ENCODE measurements around the gene ARMC9.

ARMC9 gene

DNA sequence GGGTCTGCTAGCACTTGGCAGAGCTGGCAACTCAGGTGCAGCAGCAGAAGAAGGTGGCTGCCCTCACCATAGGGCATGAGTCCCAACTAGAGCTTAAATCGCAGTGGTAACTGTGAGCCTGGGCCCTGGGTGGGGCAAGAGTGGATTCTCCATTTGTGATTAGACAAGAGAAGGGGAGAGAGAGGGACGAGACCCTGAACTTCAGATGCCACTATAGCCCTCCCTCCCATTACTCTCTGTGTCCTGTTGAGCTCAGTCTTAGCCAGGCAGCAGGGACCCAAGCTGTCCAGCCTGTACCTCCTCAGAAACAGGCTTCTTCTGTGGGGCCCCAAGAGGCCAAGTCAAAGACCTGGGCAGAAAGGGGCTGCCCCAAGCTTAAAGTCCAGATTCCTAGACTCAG is 127.4 kb downstream of the ARMC9 start:
- no peak overlapping the region for H3K9ac ChIP-seq (ENCODE audit: low read depth, low read length)
- H3K9me3 ChIP-seq (ENCODE audit: control insufficient read depth, insufficient read depth, low read length), result no peaks in the 10 kb centered on the region
- no peaks in the 10 kb centered on the region for H3K36me3 ChIP-seq (ENCODE audit: insufficient read depth, low read length)
- peaks cover 9% of the 10 kb centered on the region; the same call in 1 of the 2 replicates for H3K4me1 ChIP-seq (ENCODE audit: insufficient read depth, low read length)

GRCh38 chr2:231326404-231326803 is 128.0 kb downstream of the ARMC9 start:
- no peaks in the 10 kb centered on the region for H3K9me3 ChIP-seq (ENCODE audit: control insufficient read depth, insufficient read depth, low read length)

DNA sequence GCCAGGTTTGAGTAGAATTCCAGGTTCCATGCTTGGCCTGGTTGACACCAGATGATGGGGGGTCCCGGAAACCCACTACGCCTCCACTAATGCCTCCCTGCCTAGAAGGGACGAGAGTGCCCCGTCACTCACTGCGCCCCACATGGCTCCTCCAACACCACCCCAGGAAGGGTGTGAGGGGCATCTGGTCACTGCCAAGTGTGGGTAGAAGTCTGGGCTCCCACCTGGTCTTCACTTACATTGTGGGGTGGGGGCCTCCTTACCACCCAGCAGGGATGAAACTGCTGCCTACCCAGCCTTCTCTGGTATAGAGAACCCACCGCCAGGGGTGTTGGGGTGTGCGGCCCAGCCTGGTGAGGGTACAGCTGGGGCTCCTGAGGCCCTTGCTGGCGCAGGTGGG is 131.9 kb downstream of the ARMC9 start:
- Histone ChIP-seq H3K36me3 (ENCODE audit: insufficient read depth, low read length) (peaks cover 3% of the 10 kb centered on the region; the same call in 1 of the 2 replicates), H3K9ac (ENCODE audit: low read depth, low read length) (no peak overlapping the region), H3K9me3 (ENCODE audit: control insufficient read depth, insufficient read depth, low read length) (no peaks in the 10 kb centered on the region), H3K4me1 (ENCODE audit: insufficient read depth, low read length) (no peaks in the 10 kb centered on the region; the same call in 1 of the 2 replicates)

More at GRCh38 chr2:231326404-231326803, 128.0 kb downstream of the ARMC9 start:
- H3K36me3 ChIP-seq (ENCODE audit: insufficient read depth, low read length), result no peaks in the 10 kb centered on the region
- H3K9ac ChIP-seq (ENCODE audit: low read depth, low read length), result no peak overlapping the region
- H3K4me1 ChIP-seq (ENCODE audit: insufficient read depth, low read length), result peaks cover 9% of the 10 kb centered on the region; the same call in 1 of the 2 replicates

- Histone ChIP-seq H3K9me3 (ENCODE audit: control insufficient read depth, insufficient read depth, low read length) (no peaks in the 10 kb centered on the region), H3K4me1 (ENCODE audit: insufficient read depth, low read length) (no peaks in the 10 kb centered on the region; the same call in 1 of the 2 replicates), H3K36me3 (ENCODE audit: insufficient read depth, low read length) (peaks cover 3% of the 10 kb centered on the region; the same call in 1 of the 2 replicates), H3K9ac (ENCODE audit: low read depth, low read length) (no peak overlapping the region)
Measured at GRCh38 chr2:231331533-231331932, 133.1 kb downstream of the ARMC9 start.

DNA sequence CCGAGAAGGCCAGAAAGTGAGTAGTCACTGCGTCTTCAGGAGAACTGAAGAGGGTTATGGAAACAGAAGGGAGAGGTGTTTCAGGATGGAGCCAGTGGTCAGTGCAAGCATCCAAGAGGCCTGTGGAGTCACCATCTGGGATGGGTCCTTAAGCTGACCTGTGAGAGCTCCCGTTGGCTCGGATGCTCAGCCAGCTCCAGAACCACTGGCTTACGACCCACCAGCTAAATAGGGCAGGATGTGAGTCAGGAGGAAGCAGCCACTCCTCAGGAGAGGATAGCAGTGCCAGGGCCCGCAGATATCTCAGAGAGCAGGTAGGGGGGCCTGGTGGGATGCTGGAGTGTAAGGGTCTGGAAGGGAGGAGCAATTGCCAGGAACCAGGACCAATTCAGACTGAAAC is 134.0 kb downstream of the ARMC9 start:
- Histone ChIP-seq H3K36me3 (ENCODE audit: insufficient read depth, low read length) (peaks cover 3% of the 10 kb centered on the region; the same call in 1 of the 2 replicates), H3K9ac (ENCODE audit: low read depth, low read length) (no peak overlapping the region), H3K9me3 (ENCODE audit: control insufficient read depth, insufficient read depth, low read length) (no peaks in the 10 kb centered on the region), H3K4me1 (ENCODE audit: insufficient read depth, low read length) (no peaks in the 10 kb centered on the region; the same call in 1 of the 2 replicates)

DNA sequence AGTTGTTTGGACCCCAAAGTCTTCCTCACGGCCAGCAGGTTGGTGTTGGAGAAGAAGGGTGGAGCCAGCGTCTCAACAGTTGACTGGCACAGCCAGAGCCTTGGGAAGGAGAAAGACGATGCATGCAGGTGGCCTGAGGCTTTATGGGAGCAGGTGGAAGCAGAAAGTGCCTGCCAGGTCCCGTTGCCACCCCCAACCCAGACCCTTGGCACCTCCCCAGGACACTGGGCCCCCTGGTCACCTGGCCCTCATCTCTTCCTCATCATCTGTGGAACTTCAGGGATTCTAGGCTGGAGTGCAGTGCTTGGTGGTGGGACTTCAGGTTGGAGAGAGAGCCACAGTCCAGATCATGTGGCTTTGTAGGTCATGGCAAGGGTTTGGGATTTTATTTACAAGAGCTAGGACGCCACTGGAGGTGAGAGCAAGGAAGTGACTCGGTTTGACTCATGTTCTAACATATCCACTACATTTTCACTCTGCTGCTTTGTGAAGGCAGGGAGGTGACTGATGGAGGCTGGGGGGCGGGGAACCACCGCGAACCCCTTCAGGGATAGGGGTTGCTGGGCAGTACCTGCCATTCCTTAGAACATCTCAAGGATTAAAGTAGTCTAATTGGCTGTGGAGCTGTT is 134.6 kb downstream of the ARMC9 start:
- no peaks in the 10 kb centered on the region; the same call in 1 of the 2 replicates for H3K4me1 ChIP-seq (ENCODE audit: insufficient read depth, low read length)
- H3K9ac ChIP-seq (ENCODE audit: low read depth, low read length), result no peak overlapping the region
- no peaks in the 10 kb centered on the region for H3K9me3 ChIP-seq (ENCODE audit: control insufficient read depth, insufficient read depth, low read length)
- H3K36me3 ChIP-seq (ENCODE audit: insufficient read depth, low read length), result peaks cover 3% of the 10 kb centered on the region; the same call in 1 of the 2 replicates

GRCh38 chr2:231334179-231334930 is 135.9 kb downstream of the ARMC9 start:
- Histone ChIP-seq H3K9ac (ENCODE audit: low read depth, low read length) (no peak overlapping the region), H3K9me3 (ENCODE audit: control insufficient read depth, insufficient read depth, low read length) (no peaks in the 10 kb centered on the region), H3K36me3 (ENCODE audit: insufficient read depth, low read length) (peaks cover 3% of the 10 kb centered on the region; the same call in 1 of the 2 replicates), H3K4me1 (ENCODE audit: insufficient read depth, low read length) (no peaks in the 10 kb centered on the region; the same call in 1 of the 2 replicates)

GRCh38 chr2:231334981-231335380 is 136.6 kb downstream of the ARMC9 start:
- Histone ChIP-seq H3K36me3 (ENCODE audit: insufficient read depth, low read length) (peaks cover 3% of the 10 kb centered on the region; the same call in 1 of the 2 replicates), H3K4me1 (ENCODE audit: insufficient read depth, low read length) (no peaks in the 10 kb centered on the region; the same call in 1 of the 2 replicates)

GRCh38 chr2:231335591-231335990 is 137.2 kb downstream of the ARMC9 start:
- Histone ChIP-seq H3K9me3 (ENCODE audit: control insufficient read depth, insufficient read depth, low read length) (no peaks in the 10 kb centered on the region), H3K9ac (ENCODE audit: low read depth, low read length) (no peak overlapping the region), H3K36me3 (ENCODE audit: insufficient read depth, low read length) (peaks cover 3% of the 10 kb centered on the region; the same call in 1 of the 2 replicates), H3K4me1 (ENCODE audit: insufficient read depth, low read length) (no peaks in the 10 kb centered on the region; the same call in 1 of the 2 replicates)

More at GRCh38 chr2:231334981-231335380, 136.6 kb downstream of the ARMC9 start:
- H3K9me3 ChIP-seq (ENCODE audit: control insufficient read depth, insufficient read depth, low read length), result no peaks in the 10 kb centered on the region
- no peak overlapping the region for H3K9ac ChIP-seq (ENCODE audit: low read depth, low read length)

- peaks cover 3% of the 10 kb centered on the region; the same call in 1 of the 2 replicates for H3K36me3 ChIP-seq (ENCODE audit: insufficient read depth, low read length)
- H3K9ac ChIP-seq (ENCODE audit: low read depth, low read length), result no peak overlapping the region
- H3K9me3 ChIP-seq (ENCODE audit: control insufficient read depth, insufficient read depth, low read length), result no peaks in the 10 kb centered on the region
- H3K4me1 ChIP-seq (ENCODE audit: insufficient read depth, low read length), result no peaks in the 10 kb centered on the region; the same call in 1 of the 2 replicates
Measured at GRCh38 chr2:231336236-231336635, 137.8 kb downstream of the ARMC9 start.

DNA sequence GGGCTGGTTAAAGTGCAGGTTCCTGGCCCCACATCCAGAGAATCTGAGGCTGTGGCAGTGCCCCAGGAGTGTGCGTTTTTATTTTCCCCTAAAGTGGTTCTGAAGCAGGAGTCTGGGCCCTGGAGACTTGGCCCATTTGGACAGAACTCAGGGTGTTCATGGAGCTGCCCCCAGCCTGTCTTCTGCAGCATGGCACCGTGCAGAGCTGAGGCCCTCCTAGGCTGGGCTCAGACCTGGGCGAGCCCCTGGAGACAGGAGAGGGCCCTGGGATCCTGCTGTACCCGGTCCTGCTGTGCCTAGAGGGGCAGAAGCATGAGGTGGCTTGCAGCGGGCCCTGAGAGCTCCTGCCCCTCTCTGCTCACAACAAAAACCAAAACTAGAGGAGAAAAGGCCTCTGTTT is 138.3 kb downstream of the ARMC9 start:
- Histone ChIP-seq H3K36me3 (ENCODE audit: insufficient read depth, low read length) (peaks cover 3% of the 10 kb centered on the region; the same call in 1 of the 2 replicates), H3K9ac (ENCODE audit: low read depth, low read length) (no peak overlapping the region), H3K4me1 (ENCODE audit: insufficient read depth, low read length) (no peaks in the 10 kb centered on the region; the same call in 1 of the 2 replicates), H3K9me3 (ENCODE audit: control insufficient read depth, insufficient read depth, low read length) (no peaks in the 10 kb centered on the region)

GRCh38 chr2:231337807-231338759 is 139.7 kb downstream of the ARMC9 start:
- H3K4me1 ChIP-seq (ENCODE audit: insufficient read depth, low read length), result peaks cover 8% of the 10 kb centered on the region; the same call in 1 of the 2 replicates
- H3K9ac ChIP-seq (ENCODE audit: low read depth, low read length), result no peak overlapping the region
- H3K9me3 ChIP-seq (ENCODE audit: control insufficient read depth, insufficient read depth, low read length), result no peaks in the 10 kb centered on the region
- H3K36me3 ChIP-seq (ENCODE audit: insufficient read depth, low read length), result no peaks in the 10 kb centered on the region

GRCh38 chr2:231339316-231339715 is 140.9 kb downstream of the ARMC9 start:
- peaks cover 8% of the 10 kb centered on the region; the same call in 1 of the 2 replicates for H3K4me1 ChIP-seq (ENCODE audit: insufficient read depth, low read length)
- H3K9ac ChIP-seq (ENCODE audit: low read depth, low read length), result no peak overlapping the region
- no peaks in the 10 kb centered on the region for H3K36me3 ChIP-seq (ENCODE audit: insufficient read depth, low read length)
- H3K9me3 ChIP-seq (ENCODE audit: control insufficient read depth, insufficient read depth, low read length), result no peaks in the 10 kb centered on the region

- Histone ChIP-seq H3K9me3 (ENCODE audit: control insufficient read depth, insufficient read depth, low read length) (no peaks in the 10 kb centered on the region), H3K4me1 (ENCODE audit: insufficient read depth, low read length) (peaks cover 8% of the 10 kb centered on the region; the same call in 1 of the 2 replicates), H3K36me3 (ENCODE audit: insufficient read depth, low read length) (0 out of 2 replicates have a peak, but pooled peaks cover 3% of the 10 kb centered on the region), H3K9ac (ENCODE audit: low read depth, low read length) (no peak overlapping the region)
Measured at GRCh38 chr2:231341100-231341499, 142.7 kb downstream of the ARMC9 start.
